ENCODE results near the gene SDR42E1. TPM values are rescaled to one million over a fixed set of nuclear protein-coding genes. Genes with fewer than 3 reads are reported as not detected.

The SDR42E1 gene
- total RNA-seq, 4 donors from 2014 or later = 0.16 to 2.3 (median 0.20) TPM

- TF ChIP-seq CTCF (IDR thresholded peaks at IDR 0.05; ENCODE audit: low read depth) = no peak
These were observed 71.9 kb downstream of the SDR42E1 start for GRCh38 chr16:81939164-81940056.

Other genes with a start within 250 kb of the SDR42E1 start
- 10 to 100 TPM; 19.8 to 34.9 (median 23.8) TPM for gene PLCG2, start 232.2 kb downstream of the SDR42E1 start, total RNA-seq
- gene HSD17B2, start 23.8 kb upstream of the SDR42E1 start, total RNA-seq = not detected
- gene MPHOSPH6, start 158.8 kb upstream of the SDR42E1 start, total RNA-seq = 10 to 100 TPM; 17.8 to 48.9 (median 26.8) TPM